Muscle of back (tissue), 11 donors: ENCODE measurements around the gene HMCN1. TPM values are rescaled to one million over a fixed set of nuclear protein-coding genes. Genes with fewer than 3 reads are reported as not detected.
"Not testable (repeated sequence)": the region's sequence is repeated elsewhere in the genome, so short reads cannot be mapped to it uniquely, and the experiment has no call there.

Source experiments
- DNase-seq, 3 donors: peaks; one replicate each; pipeline versions ENCODE4 v3.0.0 to v3.0.0-alpha.2; 2013
- polyA plus RNA-seq, 10 donors: library from polyadenylated mRNA; unstranded; fragments of 120-200 nt; gene quantifications; one replicate each; pipeline ENCODE4 v1.2.1, GENCODE V29; 2013; ENCODE audit not compliant: insufficient read length in 10 of 10

The HMCN1 gene
- polyA plus RNA-seq, 10 donors = 7.7 to 23.8 (median 14.1) TPM

DNA sequence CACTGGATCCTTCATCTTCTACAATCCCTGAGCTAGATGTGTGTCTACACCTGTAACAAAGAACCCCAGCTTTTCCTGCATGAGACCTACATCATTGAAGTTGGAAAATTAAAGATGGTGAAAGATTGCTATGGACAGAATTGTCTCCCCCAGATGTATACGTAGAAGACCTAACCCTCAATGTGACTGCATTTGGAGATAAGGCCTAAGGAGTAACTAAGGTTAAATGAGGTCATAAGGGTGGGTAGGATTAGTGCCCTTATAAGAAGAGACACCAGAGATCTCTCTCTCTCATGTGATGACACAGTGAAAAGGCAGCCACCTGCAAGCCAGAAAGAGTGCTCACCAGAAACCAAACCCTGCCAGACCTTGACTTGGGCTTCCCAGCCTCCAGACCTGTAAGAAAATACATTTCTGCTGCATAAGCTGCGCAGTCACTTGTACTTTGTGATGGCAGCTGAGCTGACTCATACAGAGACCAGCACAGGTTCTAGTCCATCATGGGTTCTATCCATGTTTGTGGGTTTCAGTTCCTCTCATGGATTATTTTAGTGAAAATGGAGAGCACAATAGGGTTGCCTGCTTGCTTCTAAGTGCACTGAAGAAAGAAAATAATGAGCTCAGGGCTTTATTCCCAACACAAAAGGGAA is 460.0 kb downstream of the HMCN1 start:
- DNase-seq = no peak

DNA sequence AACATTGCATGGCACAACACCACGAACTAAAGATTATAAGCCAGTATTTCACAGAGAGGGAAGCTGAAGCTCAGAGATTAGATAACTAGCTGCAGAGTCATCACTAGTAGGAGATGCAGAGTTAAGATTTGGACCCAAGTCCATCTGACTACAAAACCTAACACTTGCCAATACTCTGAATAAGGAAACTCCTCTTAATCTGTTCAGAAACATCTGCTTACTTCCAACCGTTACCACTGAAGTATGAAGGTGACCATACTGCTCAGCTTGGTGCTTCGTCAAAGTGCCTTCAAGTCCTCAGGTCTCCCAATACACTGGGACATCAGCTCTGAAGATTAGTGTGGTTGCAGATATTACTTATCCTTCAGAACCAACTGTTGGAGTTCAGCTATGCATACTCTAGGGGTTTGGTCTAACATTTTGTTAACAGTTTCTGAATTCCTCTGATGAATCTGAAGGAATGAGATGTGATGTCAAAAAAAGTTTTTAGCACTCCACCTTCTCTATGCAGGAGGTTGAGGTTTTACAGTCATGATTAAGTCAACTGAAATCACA is 461.3 kb downstream of the HMCN1 start:
- DNase-seq = no peak

DNA sequence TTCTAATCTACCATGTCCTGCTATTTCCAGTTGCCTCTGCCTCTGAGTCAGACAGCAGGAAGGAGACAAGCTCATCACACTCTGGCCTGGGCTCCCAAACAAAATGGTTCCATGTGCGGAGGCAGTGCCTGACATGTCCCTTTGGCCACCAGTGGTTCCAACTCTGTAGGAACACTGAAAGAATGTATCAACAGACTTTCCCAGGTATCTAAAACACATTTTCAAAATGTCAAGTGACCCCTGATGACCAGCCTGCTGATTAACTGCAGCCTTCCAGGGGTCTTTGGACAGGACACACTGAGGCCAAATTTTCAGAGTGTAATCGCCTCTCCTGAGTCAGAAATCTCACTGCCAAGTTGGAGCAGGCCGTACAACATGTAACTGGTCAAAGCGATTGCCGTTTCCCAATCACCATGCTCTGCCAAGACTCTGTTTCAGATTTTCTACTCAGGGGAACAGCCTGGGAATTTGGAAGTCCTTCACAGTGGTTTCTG is 468.1 kb downstream of the HMCN1 start:
- DNase-seq = peak in 2 of 3 donors; percentile 38 to 45

DNA sequence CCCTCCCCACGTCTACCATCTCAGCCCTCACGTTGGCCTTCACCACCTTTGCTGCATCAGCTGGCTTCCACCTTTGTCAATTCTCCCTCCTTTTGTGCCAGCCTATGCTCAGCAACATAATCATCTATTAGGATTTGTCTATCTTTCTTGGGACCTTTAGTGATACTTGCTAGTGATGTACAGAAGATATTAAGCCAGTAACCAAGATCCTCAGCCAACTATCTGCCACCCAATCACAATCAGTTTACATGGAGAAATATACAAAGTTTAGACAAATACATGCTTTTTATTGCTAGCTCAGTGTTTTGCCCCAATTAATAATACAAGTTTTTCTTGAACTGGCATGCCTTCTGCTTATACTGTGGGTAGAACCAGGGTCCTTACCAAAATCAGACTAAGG is 468.6 kb downstream of the HMCN1 start:
- no peak for DNase-seq

DNA sequence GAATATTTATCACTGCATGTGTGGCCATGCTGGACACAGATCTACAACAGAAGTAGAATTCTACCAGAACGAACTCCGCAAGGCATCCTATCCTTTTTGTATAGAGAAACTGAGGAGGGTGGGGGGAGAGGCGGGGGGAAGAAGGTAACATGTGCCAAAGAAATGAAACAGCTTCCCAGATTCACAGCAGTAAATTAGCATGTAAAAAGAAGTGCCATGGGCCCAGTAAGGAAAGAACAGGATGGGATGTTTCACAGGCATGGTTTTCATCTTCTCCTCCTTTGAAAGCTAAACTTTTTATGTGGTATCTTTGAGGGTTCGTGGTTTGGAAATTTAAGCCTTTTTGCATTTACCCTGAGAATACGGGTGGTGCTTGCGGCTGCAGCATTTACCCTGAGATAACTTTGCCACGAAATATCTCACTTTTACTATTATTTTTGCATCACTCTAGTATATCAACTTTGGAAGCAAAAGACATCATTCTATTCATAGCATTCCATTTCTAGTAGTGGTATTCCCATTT is 471.9 kb downstream of the HMCN1 start:
- no peak for DNase-seq

DNA sequence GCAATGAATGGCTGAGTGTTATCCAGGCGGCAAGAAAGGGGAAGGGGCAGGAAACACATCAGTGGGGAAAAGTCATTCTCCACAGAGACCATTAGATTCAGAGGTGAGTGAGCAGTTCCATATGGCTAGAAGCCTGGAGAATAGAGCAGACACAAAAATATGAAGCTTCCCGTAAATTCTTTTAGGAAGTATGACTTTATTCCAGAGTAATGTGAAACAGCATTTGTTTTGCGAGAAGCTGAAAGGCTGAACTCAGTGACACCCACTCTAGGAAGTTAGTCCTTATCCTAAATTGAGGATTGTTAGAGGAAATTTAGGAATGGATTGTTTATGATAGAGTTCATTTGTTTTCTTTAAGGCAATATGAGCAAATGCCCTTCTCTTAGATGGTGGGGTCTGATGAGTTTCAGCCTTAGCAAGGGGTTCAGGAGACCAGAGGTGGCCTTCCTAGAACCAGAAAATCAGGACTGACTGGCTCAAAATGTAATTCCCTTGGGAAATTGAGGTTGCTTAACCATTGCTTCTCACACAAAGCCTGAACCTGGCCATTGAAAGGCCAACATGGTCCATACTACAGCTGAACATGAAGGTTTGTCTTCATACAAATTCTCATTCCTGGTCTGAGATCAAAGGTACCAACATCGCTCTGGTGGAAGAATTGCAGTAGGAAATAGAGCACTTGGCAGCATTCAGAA is 473.3 kb downstream of the HMCN1 start:
- DNase-seq = peak; percentile 40 to 59 (median 46)

DNA sequence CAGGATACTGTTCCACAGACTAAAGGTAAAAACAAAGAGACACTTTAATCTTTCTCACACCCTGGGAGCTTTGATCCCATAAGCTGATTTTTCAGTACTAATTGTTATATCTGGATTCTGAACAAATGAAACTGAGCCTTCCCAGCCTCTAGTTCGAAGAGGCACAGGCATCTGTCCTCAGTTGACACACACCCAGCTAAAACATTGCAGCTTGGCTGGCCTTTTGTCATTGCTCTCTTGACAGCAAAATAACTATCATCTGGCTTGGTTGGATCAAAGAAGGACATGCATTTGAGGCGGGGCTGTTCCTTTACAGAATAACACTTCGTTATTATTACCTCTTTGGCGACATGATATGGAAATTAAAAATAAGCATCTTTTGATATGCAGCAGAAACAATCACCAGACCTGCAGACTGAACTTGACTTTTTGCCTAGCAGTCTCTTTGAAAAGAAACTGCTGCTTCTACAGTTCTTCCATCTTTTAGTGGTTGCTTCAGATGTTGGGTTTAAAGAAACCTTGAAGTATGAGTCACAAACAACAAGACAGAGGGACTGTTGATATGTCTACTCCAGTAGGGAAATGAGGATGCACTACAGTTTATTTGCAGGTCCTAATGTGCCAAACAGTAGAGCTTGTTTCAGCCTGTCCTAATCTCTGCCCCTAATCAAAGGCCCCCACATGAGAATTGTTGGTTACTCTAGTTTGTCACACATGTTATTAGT is 474.4 kb downstream of the HMCN1 start:
- no peak for DNase-seq

DNA sequence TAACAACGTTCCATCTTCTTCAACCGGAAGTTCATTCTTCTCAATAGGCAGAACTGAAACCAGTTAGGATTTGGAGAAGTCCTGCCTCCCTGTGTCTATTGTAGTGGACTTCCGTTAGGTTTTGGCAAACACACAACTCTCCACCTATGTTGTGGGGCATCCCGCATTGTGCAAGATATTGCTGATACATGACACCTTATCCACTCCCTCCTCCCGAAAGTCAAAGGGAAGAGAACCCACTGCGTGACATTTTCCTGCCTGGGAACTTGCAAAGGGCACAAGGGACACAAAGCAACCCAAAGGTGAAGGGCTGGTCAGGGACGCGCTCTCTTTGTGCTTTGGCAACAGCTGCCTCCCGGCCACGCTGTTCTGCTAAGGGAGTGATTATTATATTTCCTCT is 476.1 kb downstream of the HMCN1 start:
- no peak for DNase-seq

- not testable (repeated sequence) for DNase-seq
Measured at GRCh38 chr1:186211583-186211982, 477.4 kb downstream of the HMCN1 start.

- DNase-seq = peak; percentile 82 to 88 (median 87)
Measured at GRCh38 chr1:186212568-186213224, 478.5 kb downstream of the HMCN1 start.

DNA sequence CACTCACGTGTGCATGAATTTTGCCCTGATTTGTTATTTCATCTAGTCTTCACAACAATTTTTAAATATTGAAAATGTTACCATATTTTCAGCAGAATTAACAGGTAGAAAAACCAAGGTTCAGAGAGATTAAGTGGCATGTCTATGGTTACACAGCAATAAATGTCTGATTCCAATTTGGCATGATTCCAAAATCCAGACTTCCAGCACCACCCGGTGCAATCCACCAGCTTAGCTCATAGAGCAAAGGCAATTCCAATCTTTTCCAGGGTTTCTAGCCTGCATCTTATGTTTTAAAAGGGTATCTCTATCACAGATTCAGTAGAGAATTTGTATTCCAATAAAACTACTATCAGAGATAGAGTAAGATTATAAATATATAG is 479.0 kb downstream of the HMCN1 start:
- DNase-seq = no peak

DNA sequence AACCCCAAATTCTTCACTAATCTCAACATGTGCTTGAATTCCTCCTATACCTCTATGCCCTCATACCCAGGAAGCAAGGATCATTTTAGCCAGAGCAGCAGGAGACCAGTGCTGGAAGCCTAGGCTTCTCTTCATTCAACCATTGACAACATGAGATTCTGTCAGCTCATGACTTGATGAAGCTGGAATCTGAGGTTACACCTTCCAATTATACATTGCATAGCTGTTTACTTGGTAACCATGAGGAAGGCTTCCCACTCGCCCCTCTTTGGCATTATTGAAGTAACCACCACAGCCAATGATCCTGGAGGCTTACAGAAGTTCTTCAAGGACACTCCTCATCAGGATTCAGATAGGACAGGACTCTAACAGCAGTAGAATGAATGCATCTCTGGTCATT is 480.6 kb downstream of the HMCN1 start:
- DNase-seq = no peak

DNA sequence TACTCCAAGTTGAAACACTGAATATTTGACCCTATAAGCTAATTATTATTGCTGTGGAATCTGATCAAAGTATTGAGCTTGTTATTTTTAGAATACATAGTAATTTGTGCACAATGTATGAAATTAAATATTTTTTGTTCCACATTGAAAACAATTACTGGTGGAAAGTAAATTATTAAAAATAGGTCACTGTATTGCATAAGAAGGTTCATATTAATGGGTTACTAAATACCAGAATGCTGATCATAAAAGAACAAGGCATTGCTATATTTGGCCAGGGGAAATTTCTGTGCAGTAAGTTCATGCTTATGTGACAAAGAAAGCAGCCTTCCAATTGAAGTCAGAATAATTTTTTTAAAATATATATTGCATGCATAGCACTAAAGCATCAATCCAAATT is 481.4 kb downstream of the HMCN1 start:
- no peak for DNase-seq

DNA sequence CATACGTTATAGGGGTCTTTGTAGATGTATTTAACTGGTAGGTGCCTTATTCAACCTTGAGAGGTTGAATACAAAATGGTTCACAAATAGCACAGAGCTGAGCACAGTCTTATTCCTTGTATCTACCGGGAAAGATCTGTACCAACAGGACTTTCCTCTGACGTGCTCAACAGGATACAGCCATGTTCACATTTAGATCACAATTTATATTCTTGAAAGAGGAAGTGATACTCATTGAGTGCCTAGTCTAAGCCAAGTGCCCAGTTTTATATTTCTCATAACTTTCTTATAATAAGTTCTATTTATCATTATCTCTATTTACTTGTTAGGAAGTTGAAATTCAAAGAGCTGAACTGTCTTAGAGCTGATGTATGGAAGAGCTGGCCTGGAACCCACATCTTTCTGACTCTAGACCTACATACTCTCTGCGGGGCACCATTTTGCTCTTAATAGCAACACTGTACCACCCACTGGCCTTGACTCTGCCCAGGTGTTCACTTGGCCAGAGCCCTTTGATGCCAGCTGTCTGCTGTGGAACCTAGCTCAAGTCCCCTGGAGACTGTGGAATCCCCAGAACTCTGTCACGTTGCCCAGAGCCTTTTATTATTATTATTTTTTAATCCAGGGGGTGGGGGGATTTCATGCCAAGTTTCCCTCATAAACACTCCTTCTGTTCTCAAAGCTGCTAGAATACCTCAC is 484.6 kb downstream of the HMCN1 start:
- no peak for DNase-seq

DNA sequence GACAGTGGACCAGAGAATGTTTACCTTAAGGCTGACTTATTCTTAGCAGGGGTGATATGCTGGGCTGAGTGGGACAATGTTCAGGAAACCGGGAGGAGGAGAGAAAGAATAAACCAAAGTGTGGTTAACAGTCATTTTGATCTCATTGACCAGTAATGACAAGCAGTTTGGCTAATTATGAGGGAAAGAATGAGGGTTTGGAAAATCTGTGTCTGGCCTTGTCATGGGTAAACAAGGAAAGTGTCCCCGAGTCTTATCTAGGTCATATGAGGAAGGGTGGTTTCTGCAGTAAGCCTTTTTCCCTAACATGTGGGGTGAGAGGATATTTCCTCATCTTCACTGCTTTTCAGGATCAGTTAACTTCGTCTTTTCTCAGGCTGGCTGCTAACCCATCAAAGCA is 485.9 kb downstream of the HMCN1 start:
- DNase-seq = no peak

GRCh38 chr1:186220911-186221310 is 486.7 kb downstream of the HMCN1 start:
- no peak for DNase-seq

DNA sequence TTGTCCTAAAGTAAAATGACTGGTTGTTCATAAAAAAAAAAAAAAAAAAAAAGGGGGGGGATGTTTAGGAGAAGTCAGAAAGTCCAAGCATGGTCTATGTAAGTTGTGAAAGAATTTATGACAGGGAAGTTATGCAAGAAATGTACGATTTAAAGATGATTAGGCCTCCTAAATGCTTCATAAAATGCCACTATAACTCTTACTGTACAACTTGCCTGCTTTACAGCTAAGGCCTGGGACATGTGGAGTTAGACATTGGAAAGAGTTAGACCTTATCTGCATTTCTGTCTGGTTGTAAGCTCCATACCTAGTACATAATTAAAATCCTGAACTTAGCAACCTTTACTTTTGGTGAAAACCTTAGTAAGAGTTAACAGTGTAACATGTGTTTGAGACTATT is 490.9 kb downstream of the HMCN1 start:
- no peak for DNase-seq

DNA sequence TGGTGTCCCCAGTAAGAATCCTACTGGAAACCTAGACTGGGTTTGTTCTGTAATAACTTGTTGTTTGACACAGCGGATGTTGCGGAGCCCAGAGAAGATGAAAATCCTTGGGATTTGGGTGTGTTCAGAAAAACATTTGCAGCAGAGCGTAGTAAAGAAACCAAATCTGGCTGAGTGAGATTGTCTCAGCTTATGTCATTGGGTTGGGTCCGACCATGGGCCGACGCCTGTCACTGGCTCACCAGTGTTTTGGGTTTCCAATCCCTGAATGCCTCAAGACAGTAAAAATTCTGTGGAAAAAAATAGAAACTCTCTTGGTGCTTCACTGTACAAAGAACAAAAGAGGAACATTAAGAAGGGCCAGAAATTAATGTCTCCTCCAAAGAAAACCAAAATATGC is 494.6 kb downstream of the HMCN1 start:
- no peak for DNase-seq

- DNase-seq = no peak
Measured at GRCh38 chr1:186231861-186232436, 497.8 kb downstream of the HMCN1 start.

GRCh38 chr1:186234976-186235686 is 500.9 kb downstream of the HMCN1 start:
- no peak for DNase-seq
